Liver (tissue), 9 donors: Measurements from ENCODE around the gene SLC26A5. TPM values are rescaled to one million over a fixed set of nuclear protein-coding genes. Genes with fewer than 3 reads are reported as not detected.
"Not testable (repeated sequence)": the region's sequence is repeated elsewhere in the genome, so short reads cannot be mapped to it uniquely, and the experiment has no call there.

Experiments used
- DNase-seq: peaks from one replicate; pipeline ENCODE4 v3.0.0-alpha.2; 2017; ENCODE audit warnings: low spot score
- H3K27ac ChIP-seq, 2 donors: one replicate each; pipeline ENCODE4 v1.7.0; 2013; ENCODE audit warnings: inconsistent platforms in 2 of 2, low read length in 2 of 2, control low read depth in 1 of 2, low read depth in 1 of 2, mild to moderate bottlenecking in 1 of 2
- H3K27me3 ChIP-seq, 4 donors: one replicate each; pipeline versions ENCODE4 v1.6.1 to v1.7.0; 2013; ENCODE audit warnings: low read length in 3 of 4, inconsistent platforms in 1 of 4, mild to moderate bottlenecking in 1 of 4, moderate library complexity in 1 of 4; ENCODE audit not compliant: control insufficient read depth in 4 of 4, insufficient read depth in 4 of 4
- H3K36me3 ChIP-seq, 4 donors: one replicate each; pipeline versions ENCODE4 v1.6.1 to v1.7.0; 2013; ENCODE audit warnings: low read length in 3 of 4, mild to moderate bottlenecking in 3 of 4, low read depth in 1 of 4, moderate library complexity in 1 of 4; ENCODE audit not compliant: control insufficient read depth in 4 of 4, insufficient read depth in 3 of 4
- H3K4me1 ChIP-seq, 4 donors: one replicate each; pipeline versions ENCODE4 v1.6.1 to v1.7.0; 2013; ENCODE audit warnings: low read length in 3 of 4, mild to moderate bottlenecking in 3 of 4, moderate library complexity in 1 of 4; ENCODE audit not compliant: control insufficient read depth in 4 of 4, insufficient read depth in 4 of 4
- H3K4me3 ChIP-seq, 3 donors: one replicate each; pipeline versions ENCODE4 v1.6.1 to v1.7.0; 2013; ENCODE audit warnings: low read length in 3 of 3, control low read depth in 1 of 3, low read depth in 1 of 3, mild to moderate bottlenecking in 1 of 3
- H3K9ac ChIP-seq, 2 donors: one replicate each; pipeline ENCODE4 v1.7.0; 2013; ENCODE audit warnings: low read length in 2 of 2, mild to moderate bottlenecking in 2 of 2, moderate library complexity in 2 of 2, control low read depth in 1 of 2, low read depth in 1 of 2
- H3K9me3 ChIP-seq, 4 donors: one replicate each; pipeline versions ENCODE4 v1.6.1 to v1.7.0; 2013; ENCODE audit warnings: low read length in 3 of 4; ENCODE audit not compliant: control insufficient read depth in 4 of 4
- CTCF ChIP-seq: fragments of 150-350 bp; IDR thresholded peaks from 2 replicates; pipeline ENCODE4 v1.5.1; 2017; ENCODE audit warnings: improper control_type of control experiment, low read depth, low read length; ENCODE audit not compliant: missing input control
- EGR1 ChIP-seq, 2 donors: IDR thresholded peaks; 2 replicates each; pipeline ENCODE4 v1.6.1; 2016 to 2018; ENCODE audit warnings: antibody characterized with exemption in 2 of 2, low read depth in 2 of 2
- FOXA2 ChIP-seq: IDR thresholded peaks from 2 replicates; pipeline ENCODE4 v1.6.1; 2016; ENCODE audit warnings: antibody characterized with exemption
- HNF4A ChIP-seq, 2 donors: conservative IDR thresholded peaks; 2 replicates each; pipeline ENCODE4 v1.6.1; 2016; ENCODE audit warnings: antibody characterized with exemption in 2 of 2, mild to moderate bottlenecking in 2 of 2
- HNF4G ChIP-seq: IDR thresholded peaks from 2 replicates; pipeline ENCODE4 v1.6.1; 2016; ENCODE audit warnings: antibody characterized with exemption
- JUND ChIP-seq, 2 donors: IDR thresholded peaks; 2 replicates each; pipeline ENCODE4 v1.6.1; 2016; ENCODE audit warnings: antibody characterized with exemption in 2 of 2
- MAX ChIP-seq: IDR thresholded peaks from 2 replicates; pipeline ENCODE4 v1.6.1; 2016; ENCODE audit warnings: antibody characterized with exemption
- NR2F2 ChIP-seq: IDR thresholded peaks from 2 replicates; pipeline ENCODE4 v1.6.1; 2016; ENCODE audit warnings: antibody characterized with exemption
- RAD21 ChIP-seq, 2 donors: IDR thresholded peaks; 2 replicates each; pipeline ENCODE4 v1.6.1; 2016; ENCODE audit warnings: antibody characterized with exemption in 2 of 2, mild to moderate bottlenecking in 2 of 2
- REST ChIP-seq: IDR thresholded peaks from 2 replicates; pipeline ENCODE4 v1.6.1; 2016; ENCODE audit warnings: antibody characterized with exemption, mild to moderate bottlenecking
- SP1 ChIP-seq: IDR thresholded peaks from 2 replicates; pipeline ENCODE4 v1.6.1; 2018; ENCODE audit warnings: antibody characterized with exemption, mild to moderate bottlenecking
- TAF1 ChIP-seq: conservative IDR thresholded peaks from 2 replicates; pipeline ENCODE4 v1.6.1; 2016; ENCODE audit warnings: antibody characterized with exemption, mild to moderate bottlenecking
- YY1 ChIP-seq: IDR thresholded peaks from 2 replicates; pipeline ENCODE4 v1.6.1; 2016; ENCODE audit warnings: antibody characterized with exemption, mild to moderate bottlenecking
- WGBS: extraction: QIAGEN DNeasy Blood & Tissue Kit; methylation state at CpG from one replicate; pipeline ENCODE4 v1.1.7; 2013; 5-methylcytosine and 5-hydroxymethylcytosine counted together
- polyA plus RNA-seq, 2 donors: library from polyadenylated mRNA; stranded (reverse) in 1 of 2; unstranded in 1 of 2; fragments of 200-250 nt in 1 of 2; fragments of >200 nt in 1 of 2; fragmentation: Nextera tagmentation in 1 of 2; extraction: Ambion mirVana in 1 of 2; gene quantifications; one replicate each; pipeline versions ENCODE4 v1.2.1 to v1.2.3, GENCODE V29; 2013 to 2015
- total RNA-seq, 2 donors: library from RNA; depleted of rRNA; stranded (reverse); fragments of >200 nt; gene quantifications; one replicate each; pipeline ENCODE4 v1.2.3, GENCODE V29; 2014
- donor health status: healthy.
- donor health status: healthy.
- donor health status: healthy.
- donor health status: healthy.
- donor health status: healthy.

SLC26A5 gene
- total and polyA plus RNA-seq, 4 donors = 0.09 to 1.1 (median 0.45) TPM

GRCh38 chr7:103486873-103487272 is 40.9 kb upstream of the SLC26A5 start:
- H3K36me3 ChIP-seq, DNase-seq, H3K4me1 ChIP-seq, H3K9me3 ChIP-seq, H3K27ac ChIP-seq, H3K27me3 ChIP-seq, H3K9ac ChIP-seq, H3K4me3 ChIP-seq: not testable (repeated sequence)
- WGBS = 77% methylated on average over 3 of the region's 3 CpGs

GRCh38 chr7:103480771-103481170 is 34.8 kb upstream of the SLC26A5 start:
- Histone ChIP-seq H3K9me3 (no peaks in the 10 kb centered on the region), H3K36me3 (no peaks in the 10 kb centered on the region), H3K4me1 (no peaks in the 10 kb centered on the region), H3K27me3 (peaks cover 0 to 2% (median 0%) of the 10 kb centered on the region in 4 donors), H3K27ac (no peak overlapping the region), H3K4me3 (no peak overlapping the region), H3K9ac (no peak overlapping the region)
- TF ChIP-seq FOXA2 (no peak), YY1 (no peak)
- WGBS = 81% methylated on average over 2 of the region's 2 CpGs
- DNase-seq = no peak

GRCh38 chr7:103474956-103475355 is 28.9 kb upstream of the SLC26A5 start:
- 51% methylated on average over 5 of the region's 5 CpGs for WGBS
- no peak for DNase-seq
- H3K9me3 ChIP-seq = no peaks in the 10 kb centered on the region
- no peaks in the 10 kb centered on the region for H3K36me3 ChIP-seq
- H3K27me3 ChIP-seq = peaks cover 0 to 3% (median 0%) of the 10 kb centered on the region in 4 donors
- no peak overlapping the region for H3K9ac ChIP-seq
- no peak overlapping the region for H3K4me3 ChIP-seq
- TF ChIP-seq NR2F2 (no peak), YY1 (no peak), JUND (IDR thresholded peaks at IDR 0.05) (no peak), MAX (no peak), SP1 (no peak), CTCF (no peak), FOXA2 (no peak), HNF4A (conservative IDR thresholded peaks at IDR 0.05) (no peak), EGR1 (IDR thresholded peaks at IDR 0.05; ENCODE audit: low read depth in 2 of 2) (no peak), TAF1 (no peak), HNF4G (no peak), RAD21 (IDR thresholded peaks at IDR 0.05) (no peak), REST (no peak)
- no peaks in the 10 kb centered on the region for H3K4me1 ChIP-seq
- no peak overlapping the region for H3K27ac ChIP-seq
